ENCODE measurements around the gene CSMD2. TPM values are rescaled to one million over a fixed set of nuclear protein-coding genes. Genes with fewer than 3 reads are reported as not detected.

The CSMD2 gene
- total RNA-seq, 1 donor from 2014 or later = 0.98 TPM

DNA sequence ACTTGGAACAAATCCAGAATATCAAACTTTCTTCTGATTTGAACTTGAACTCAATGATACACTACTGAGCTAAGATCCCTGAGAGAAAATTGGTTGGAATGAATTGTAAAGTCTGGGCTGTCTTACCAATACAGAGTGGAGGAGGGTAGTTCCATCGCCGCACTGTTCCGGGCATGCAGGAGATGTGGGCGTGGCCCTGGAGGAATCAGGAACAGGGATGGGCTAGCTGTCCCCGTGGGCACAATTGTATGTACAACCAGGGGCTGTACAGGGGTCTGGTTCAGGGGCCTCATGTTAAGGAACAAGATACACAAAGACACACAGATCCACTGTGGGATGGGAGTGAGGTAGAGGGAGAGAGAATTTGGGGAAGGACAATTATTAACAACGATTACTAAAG lies 548.2 kb downstream of the CSMD2 start:
- no peak for DNase-seq (ENCODE audit: low read depth)
- H3K4me3 ChIP-seq (ENCODE audit: low read depth, low read length) = no peak overlapping the region
- TF ChIP-seq, protein P1, sequence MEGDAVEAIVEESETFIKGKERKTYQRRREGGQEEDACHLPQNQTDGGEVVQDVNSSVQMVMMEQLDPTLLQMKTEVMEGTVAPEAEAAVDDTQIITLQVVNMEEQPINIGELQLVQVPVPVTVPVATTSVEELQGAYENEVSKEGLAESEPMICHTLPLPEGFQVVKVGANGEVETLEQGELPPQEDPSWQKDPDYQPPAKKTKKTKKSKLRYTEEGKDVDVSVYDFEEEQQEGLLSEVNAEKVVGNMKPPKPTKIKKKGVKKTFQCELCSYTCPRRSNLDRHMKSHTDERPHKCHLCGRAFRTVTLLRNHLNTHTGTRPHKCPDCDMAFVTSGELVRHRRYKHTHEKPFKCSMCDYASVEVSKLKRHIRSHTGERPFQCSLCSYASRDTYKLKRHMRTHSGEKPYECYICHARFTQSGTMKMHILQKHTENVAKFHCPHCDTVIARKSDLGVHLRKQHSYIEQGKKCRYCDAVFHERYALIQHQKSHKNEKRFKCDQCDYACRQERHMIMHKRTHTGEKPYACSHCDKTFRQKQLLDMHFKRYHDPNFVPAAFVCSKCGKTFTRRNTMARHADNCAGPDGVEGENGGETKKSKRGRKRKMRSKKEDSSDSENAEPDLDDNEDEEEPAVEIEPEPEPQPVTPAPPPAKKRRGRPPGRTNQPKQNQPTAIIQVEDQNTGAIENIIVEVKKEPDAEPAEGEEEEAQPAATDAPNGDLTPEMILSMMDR (conservative IDR thresholded peaks at IDR 0.05; ENCODE audit: low read depth, low read length) = no peak

DNA sequence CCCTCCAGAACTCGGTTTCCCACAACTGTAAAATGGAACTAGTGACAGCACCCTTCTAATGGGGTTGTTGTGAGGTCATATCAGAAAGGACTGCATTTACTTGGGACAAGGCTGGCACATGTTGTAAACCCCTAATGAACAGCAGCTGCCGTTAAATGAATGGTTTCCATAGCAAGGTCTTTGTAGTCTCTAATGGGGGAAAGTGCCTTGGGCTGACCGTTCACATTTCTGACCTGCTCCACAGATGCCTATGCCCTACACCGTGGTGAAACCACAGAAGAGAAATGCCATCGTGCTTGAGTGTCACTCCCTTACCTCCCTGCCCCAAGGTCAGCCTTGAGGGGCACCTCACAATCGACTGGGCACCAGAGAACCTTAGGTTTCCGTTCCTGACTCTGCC lies 549.5 kb downstream of the CSMD2 start:
- TF ChIP-seq, protein P1 (conservative IDR thresholded peaks at IDR 0.05; ENCODE audit: low read depth, low read length) = no peak

DNA sequence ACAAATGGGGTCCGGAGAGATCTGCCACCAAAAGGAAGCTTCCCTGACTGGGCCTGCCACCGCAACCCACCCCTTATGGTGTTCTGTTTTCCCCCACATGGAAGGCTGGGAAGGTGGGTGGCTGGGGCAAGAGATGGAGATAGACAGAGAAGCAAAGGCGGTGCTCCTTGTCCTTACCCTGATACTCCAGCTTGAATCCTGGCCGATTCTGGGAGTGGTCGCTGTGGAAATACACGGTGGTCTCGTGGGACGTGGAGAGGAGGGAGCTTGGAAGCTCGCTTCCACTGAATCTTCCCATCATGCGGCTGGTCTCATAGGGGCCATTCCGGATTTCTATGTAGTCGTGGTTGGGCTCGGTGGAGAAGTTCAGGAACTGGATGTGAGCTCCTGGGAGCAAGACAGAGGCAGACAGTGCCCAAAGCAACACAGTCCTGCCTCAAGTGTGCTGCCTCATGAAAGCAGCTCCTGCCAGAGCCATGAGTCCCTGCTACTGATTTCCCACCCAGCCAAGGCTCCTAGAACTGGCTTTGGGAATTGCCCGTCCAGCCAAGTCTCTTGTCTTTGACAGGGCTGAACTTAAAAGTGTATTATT lies 554.1 kb downstream of the CSMD2 start:
- H3K4me3 ChIP-seq (ENCODE audit: low read depth, low read length) = no peak overlapping the region
- TF ChIP-seq, protein P1 (conservative IDR thresholded peaks at IDR 0.05; ENCODE audit: low read depth, low read length) = no peak
- no peak for DNase-seq (ENCODE audit: low read depth)

More for the DNA sequence above, 549.5 kb downstream of the CSMD2 start:
- no peak for DNase-seq (ENCODE audit: low read depth)
- H3K4me3 ChIP-seq (ENCODE audit: low read depth, low read length) = no peak overlapping the region

DNA sequence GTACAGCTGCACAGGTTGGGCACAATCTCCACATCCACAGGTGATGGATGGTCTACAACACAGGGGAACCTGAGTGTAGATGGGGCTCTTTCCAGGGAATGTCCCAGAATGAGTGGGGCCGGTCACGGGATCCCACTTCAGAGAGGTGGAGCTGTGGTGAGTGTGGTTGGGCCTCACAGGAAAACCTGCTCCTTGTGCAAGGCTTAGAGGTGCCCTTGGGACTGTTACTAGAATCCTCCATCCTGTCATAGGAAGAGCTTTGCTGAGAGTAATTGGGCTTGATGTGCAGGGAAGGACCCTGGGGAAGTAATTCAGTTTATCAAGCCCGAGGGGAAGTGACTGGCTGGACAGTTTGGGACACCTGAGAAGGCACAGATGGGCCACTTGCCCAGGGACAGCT lies 554.6 kb downstream of the CSMD2 start:
- no peak for DNase-seq (ENCODE audit: low read depth)
- TF ChIP-seq, protein P1 (conservative IDR thresholded peaks at IDR 0.05; ENCODE audit: low read depth, low read length) = no peak
- H3K4me3 ChIP-seq (ENCODE audit: low read depth, low read length) = no peak overlapping the region

DNA sequence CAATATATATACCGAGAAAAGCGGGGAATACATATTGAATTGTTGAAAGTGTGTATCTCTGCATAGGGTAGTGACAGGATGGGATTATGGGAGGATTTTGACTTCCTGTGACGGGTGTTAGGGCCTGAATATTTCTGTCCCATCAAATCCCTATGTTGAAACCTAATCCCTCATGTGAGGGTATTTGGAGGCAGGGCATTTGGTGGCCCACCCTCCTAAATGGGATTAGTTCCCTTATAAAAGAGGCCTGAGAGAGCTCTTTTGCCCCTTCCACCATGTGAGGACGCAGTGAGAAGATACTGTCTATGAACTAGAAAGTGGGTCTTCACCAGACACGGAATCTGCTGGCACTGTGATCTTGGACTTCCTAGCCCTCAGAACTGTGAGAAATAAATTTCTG lies 555.3 kb downstream of the CSMD2 start:
- TF ChIP-seq, protein P1 (conservative IDR thresholded peaks at IDR 0.05; ENCODE audit: low read depth, low read length) = no peak
- no peak overlapping the region for H3K4me3 ChIP-seq (ENCODE audit: low read depth, low read length)
- DNase-seq (ENCODE audit: low read depth) = no peak

DNA sequence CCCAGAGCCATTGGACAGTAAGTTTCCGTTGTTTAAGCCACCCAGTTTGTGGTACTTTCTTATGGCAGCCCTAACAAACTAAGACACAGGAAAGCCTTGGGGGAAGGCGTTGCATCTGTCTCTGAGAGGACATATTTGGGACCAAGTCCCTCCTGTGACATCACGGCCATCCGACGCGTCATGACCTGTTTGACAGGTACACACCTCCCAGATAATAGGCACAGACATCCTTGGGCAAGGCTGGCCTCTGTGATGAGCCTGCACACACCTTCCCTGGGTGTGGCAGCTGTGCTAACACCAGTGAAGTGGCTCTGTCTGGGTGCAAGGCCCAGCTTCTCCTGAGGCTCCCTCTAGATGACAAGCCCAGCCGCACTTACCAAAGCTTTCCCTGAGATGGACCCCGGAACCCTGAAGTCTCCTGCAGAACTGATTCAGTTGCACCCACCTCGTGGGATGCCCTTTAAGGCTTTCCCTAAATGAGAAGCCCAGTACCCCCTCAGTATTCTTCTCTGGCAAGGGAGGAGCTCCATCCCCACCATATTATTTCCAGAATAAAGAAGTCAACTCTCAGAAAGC lies 556.1 kb downstream of the CSMD2 start:
- no peak for DNase-seq (ENCODE audit: low read depth)
- H3K4me3 ChIP-seq (ENCODE audit: low read depth, low read length) = no peak overlapping the region
- TF ChIP-seq, protein P1 (conservative IDR thresholded peaks at IDR 0.05; ENCODE audit: low read depth, low read length) = no peak

DNA sequence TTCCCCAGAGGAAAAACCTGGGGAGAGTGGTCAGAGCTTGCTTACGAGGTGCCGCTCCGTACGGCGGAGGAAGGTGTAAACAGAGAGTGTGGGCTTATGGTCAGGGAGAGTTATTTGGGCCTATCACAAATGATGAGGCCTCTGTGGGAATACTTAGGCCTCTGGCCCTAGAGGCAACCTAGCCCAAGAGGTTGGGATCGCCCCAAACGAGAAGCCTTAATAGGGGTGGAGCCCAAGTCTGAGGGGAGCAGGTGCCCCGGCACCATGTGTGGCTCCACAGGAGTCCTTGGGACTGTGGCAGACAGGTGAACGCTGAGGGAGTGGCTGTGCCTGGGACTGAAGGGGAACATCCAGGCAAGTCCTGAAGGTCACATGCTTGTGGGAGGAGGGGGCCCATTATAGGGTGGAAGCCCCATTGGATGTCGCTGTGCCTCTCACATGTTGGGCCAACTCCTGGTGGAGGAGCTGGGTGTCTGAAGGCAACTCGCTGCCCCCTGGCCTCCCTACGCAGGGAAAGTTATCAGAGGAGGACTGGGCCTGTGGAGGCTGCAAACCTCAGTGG lies 557.5 kb downstream of the CSMD2 start:
- no peak for DNase-seq (ENCODE audit: low read depth)
- TF ChIP-seq, protein P1 (conservative IDR thresholded peaks at IDR 0.05; ENCODE audit: low read depth, low read length) = no peak
- no peak overlapping the region for H3K4me3 ChIP-seq (ENCODE audit: low read depth, low read length)
